LNCAP (cell line): ENCODE results near the gene SIPA1L3.

Source experiments
- CTCF ChIP-seq: fragments of 450-650 bp; IDR thresholded peaks from 2 replicates; pipeline ENCODE4 v1.5.1; 2017; ENCODE audit warnings: mild to moderate bottlenecking

SIPA1L3 gene

GRCh38 chr19:38089440-38089839 is 182.4 kb downstream of the SIPA1L3 start:
- TF ChIP-seq CTCF, result no peak

GRCh38 chr19:38093154-38093553 is 186.1 kb downstream of the SIPA1L3 start:
- TF ChIP-seq CTCF, result no peak

- TF ChIP-seq CTCF, result no peak
These were observed 186.6 kb downstream of the SIPA1L3 start for GRCh38 chr19:38093587-38093986.

- TF ChIP-seq CTCF, result peak; percentile 83
These were observed 188.7 kb downstream of the SIPA1L3 start for GRCh38 chr19:38095411-38096308.

- TF ChIP-seq CTCF, result no peak
These were observed 193.0 kb downstream of the SIPA1L3 start for GRCh38 chr19:38099966-38100365.

- no peak for TF ChIP-seq CTCF
These were observed 193.6 kb downstream of the SIPA1L3 start for GRCh38 chr19:38100589-38100988.

GRCh38 chr19:38101723-38102122 is 194.7 kb downstream of the SIPA1L3 start:
- TF ChIP-seq CTCF, result no peak

GRCh38 chr19:38105574-38105973 is 198.6 kb downstream of the SIPA1L3 start:
- no peak for TF ChIP-seq CTCF
